Measurements from ENCODE around the gene FBXW5. TPM values are rescaled to one million over a fixed set of nuclear protein-coding genes. Genes with fewer than 3 reads are reported as not detected.

The FBXW5 gene
- total RNA-seq, 1 donor, result 104 TPM

DNA sequence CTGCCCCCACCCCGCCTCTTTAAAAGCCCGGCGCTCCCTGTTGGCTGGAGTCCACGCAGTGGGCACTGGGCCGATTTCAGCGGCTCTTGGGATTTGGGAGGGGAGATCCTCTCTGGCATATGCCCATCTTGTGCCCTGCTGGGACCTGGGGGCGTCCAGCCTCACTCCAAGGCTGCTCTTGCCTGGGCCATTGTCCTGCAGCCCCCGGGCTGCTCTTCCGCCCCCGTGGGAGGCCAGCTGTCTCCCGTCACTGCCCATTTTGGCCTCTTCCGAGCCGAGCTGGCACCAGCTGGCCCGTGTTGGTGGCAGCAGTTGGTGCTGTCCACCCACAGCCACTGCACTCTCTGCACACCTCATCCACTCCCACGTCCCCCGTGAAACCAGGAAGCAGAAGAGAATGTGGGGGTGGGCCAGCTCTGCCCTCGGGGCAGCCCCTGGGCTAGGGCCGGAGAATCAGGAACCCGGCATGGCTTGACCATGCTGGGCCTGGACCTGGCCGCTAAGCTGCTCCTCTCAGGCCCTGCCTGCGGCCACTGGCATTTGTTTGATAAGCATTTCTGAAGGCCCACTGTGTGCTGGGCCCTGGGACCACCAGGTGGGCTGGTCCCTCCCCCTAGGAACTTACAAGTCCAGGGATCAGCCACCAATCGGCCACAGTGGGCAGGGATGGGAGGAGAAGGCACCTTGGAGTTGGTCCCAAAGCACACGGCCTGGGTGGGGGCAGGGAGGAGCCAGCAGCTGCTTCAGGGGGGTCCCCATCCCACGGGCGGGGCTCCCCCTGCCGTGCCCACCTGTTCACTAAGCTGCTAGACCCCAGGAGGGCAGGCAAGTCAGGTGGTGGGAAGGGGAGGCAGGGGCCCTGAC, 2.7 kb upstream of the FBXW5 start:
- no peak for DNase-seq (ENCODE audit: low read depth)
- TF ChIP-seq, protein P1, sequence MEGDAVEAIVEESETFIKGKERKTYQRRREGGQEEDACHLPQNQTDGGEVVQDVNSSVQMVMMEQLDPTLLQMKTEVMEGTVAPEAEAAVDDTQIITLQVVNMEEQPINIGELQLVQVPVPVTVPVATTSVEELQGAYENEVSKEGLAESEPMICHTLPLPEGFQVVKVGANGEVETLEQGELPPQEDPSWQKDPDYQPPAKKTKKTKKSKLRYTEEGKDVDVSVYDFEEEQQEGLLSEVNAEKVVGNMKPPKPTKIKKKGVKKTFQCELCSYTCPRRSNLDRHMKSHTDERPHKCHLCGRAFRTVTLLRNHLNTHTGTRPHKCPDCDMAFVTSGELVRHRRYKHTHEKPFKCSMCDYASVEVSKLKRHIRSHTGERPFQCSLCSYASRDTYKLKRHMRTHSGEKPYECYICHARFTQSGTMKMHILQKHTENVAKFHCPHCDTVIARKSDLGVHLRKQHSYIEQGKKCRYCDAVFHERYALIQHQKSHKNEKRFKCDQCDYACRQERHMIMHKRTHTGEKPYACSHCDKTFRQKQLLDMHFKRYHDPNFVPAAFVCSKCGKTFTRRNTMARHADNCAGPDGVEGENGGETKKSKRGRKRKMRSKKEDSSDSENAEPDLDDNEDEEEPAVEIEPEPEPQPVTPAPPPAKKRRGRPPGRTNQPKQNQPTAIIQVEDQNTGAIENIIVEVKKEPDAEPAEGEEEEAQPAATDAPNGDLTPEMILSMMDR (IDR thresholded peaks at IDR 0.05; ENCODE audit: insufficient read depth, low read depth, low read length), result no peak
- H3K4me3 ChIP-seq (ENCODE audit: low read depth, low read length), result no peak overlapping the region

DNA sequence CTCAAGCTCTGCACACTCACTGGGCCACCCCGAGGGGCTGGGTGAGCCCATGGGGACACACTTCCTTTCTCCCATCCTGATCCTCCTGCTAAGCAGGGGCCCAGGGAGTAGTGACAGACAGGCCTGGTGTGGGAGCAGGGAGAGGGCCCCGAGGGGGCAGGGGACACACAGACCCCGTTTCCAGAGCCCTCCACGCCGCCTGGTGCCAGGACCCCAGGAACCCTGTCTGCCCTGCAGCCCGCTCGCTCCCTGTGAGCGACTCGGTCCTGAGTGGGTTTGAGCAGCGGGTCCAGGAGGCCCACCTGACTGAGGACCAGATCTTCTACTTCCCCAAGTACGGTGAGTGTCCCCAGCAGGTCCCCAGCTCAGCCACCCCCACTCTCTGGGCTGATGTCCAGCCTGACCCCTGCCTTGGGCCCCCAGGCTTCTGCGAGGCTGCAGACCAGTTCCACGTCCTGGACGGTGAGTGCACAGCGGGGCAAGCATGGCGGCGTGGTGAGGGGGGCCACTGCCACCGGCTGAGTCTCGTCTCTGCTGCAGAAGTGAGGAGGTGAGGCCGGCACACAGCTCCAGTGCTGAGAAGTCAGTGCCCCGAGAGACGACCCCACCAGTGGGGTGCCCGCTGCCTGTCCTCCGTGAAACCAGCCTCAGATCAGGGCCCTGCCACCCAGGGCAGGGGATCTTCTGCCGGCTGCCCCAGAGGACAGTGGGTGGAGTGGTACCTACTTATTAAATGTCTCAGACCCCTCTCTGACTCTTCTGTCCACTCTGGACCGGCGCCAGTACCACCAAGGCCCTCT, 1.9 kb upstream of the FBXW5 start:
- DNase-seq (ENCODE audit: low read depth), result no peak
- H3K4me3 ChIP-seq (ENCODE audit: low read depth, low read length), result no peak overlapping the region

DNA sequence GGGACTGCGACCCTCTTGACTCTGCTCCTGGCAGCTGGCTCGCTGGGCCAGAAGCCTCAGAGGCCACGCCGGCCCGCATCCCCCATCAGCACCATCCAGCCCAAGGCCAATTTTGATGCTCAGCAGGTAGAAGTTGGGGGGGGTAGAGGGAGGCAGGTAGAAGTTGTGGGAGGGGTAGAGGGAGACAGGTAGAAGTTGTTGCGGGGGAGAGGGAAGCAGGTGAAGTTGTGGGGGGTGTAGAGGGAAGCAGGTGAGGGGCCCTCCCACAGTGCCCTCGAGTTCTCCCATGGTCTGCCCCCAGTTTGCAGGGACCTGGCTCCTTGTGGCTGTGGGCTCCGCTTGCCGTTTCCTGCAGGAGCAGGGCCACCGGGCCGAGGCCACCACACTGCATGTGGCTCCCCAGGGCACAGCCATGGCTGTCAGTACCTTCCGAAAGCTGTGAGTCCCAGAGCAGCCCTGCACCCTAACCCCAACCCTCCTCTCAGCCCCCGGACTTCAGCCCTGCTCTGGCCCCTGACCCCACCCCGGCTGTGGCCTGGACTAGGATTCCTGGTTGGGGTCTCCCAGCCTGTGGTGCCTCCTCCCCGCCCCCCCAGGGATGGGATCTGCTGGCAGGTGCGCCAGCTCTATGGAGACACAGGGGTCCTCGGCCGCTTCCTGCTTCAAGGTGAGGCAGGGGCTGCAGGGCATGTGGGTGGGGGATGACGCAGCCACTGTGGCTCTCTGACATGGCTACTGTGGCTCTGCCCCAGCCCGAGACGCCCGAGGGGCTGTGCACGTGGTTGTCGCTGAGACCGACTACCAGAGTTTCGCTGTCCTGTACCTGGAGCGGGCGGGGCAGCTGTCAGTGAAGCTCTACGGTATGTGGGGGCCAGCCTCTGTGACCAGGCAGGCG, 1.0 kb upstream of the FBXW5 start:
- no peak overlapping the region for H3K4me3 ChIP-seq (ENCODE audit: low read depth, low read length)
- TF ChIP-seq, protein P1 (IDR thresholded peaks at IDR 0.05; ENCODE audit: insufficient read depth, low read depth, low read length), result no peak
- DNase-seq (ENCODE audit: low read depth), result no peak

More for the DNA sequence above, 1.9 kb upstream of the FBXW5 start:
- TF ChIP-seq, protein P1 (IDR thresholded peaks at IDR 0.05; ENCODE audit: insufficient read depth, low read depth, low read length), result no peak

DNA sequence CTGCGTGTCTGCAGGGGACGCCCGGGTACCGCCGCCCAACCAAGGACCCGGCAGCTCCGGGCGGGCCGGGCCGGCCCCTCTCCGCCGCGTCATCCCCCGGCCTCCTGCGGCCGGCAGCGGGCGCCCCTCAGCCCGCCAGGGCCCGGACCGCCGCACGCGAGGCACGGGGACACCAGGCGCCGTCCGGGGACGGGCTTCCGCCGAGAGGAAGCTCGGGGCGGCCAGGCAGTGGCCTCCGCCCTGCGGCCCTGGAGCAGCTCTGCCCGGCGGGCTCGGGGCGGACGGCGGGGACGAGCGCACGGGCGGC, 373 bp downstream of the FBXW5 start:
- DNase-seq (ENCODE audit: low read depth), result peak; percentile 65
- TF ChIP-seq, protein P1 (IDR thresholded peaks at IDR 0.05; ENCODE audit: insufficient read depth, low read depth, low read length), result no peak

DNA sequence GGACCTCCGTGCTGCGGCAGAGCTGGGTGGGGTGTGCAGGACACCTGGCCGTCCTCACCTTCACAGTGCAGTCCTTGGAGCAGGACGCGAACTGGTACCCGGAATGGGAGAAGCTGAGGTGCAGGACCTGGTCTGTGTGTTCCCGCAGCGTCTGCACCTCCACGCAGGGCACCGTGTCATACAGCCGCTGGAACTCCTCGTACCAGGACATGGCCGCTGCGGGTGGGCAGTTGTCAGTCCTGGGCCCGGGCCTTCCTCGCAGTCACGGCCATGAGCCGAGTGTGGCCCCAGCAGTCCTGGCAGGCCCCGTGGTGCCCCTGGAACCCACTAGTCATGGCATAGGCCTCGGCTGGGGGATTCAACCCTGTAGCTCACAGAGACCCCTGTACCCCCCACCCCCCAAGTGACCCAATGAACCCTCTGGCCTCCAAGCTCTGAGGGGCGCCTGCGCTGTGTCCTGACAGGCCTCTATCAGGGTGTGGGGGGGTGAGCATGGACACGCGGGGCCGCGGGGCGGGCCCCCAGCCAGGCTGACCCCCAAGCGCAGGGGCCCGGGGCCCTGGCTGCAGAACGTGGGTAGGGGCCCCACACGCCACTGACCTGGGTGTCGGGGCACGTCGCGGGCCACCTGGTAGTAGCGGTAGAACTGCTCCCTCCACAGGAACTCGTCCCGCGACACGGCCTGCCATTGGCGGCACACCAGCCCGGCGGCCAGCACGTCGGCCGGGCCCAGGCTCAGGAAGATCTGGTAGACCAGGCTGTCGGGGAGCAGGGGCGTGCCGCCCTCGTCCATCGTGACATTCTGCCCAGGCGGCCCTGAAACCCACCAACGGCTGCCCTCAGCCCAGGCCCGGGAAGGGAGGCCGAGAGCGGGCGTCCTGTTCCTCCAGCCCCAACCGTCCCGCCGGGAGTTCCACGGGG, 987 bp downstream of the FBXW5 start:
- DNase-seq (ENCODE audit: low read depth), result peak; percentile 32
- H3K4me3 ChIP-seq (ENCODE audit: low read depth, low read length), result peak overlapping the region; percentile 84
- TF ChIP-seq, protein P1 (IDR thresholded peaks at IDR 0.05; ENCODE audit: insufficient read depth, low read depth, low read length), result no peak

More for the DNA sequence above, 373 bp downstream of the FBXW5 start:
- H3K4me3 ChIP-seq (ENCODE audit: low read depth, low read length), result peak overlapping the region; percentile 84
